H1 (cell line): ENCODE data around the gene NADK. TPM values are rescaled to one million over a fixed set of nuclear protein-coding genes. Genes with fewer than 3 reads are reported as not detected.

Experiments used
- CTCF ChIA-PET: fragments of 300-600 bp; sonication (Branson Sonifier 250); formaldehyde crosslinking; loops from one replicate; lab custom pipeline; 2021; ENCODE audit not compliant: partially characterized antibody; lab: Charles Lee
- POLR2A ChIA-PET: fragments of 300-600 bp; sonication (Branson Sonifier 250); formaldehyde crosslinking; loops from one replicate; lab custom pipeline; 2021; ENCODE audit warnings: inconsistent platforms; ENCODE audit not compliant: partially characterized antibody; lab: Charles Lee
- DNase-seq, 2 experiments: peaks; one replicate each; pipeline versions ENCODE4 v3.0.0 to v3.0.0-alpha.2; 2010 to 2022; ENCODE audit warnings: low spot score in 2 of 2, low read depth in 1 of 2, mixed read lengths in 1 of 2
- FAIRE-seq: peaks from 2 replicates; lab custom pipeline; 2011; peaks lifted over from hg19 to GRCh38; lab: Jason Lieb, UNC
- H2AFZ ChIP-seq: 2 replicates; pipeline ENCODE4 v1.8.1; 2012; ENCODE audit warnings: low read length, inconsistent platforms
- H2AK5ac ChIP-seq: 2 replicates; pipeline ENCODE4 v1.6.1; 2013; ENCODE audit warnings: low read depth, low read length
- H2BK120ac ChIP-seq: replicated peaks from 2 replicates; pipeline ENCODE3; 2013; ENCODE audit warnings: low read depth, low read length, inconsistent platforms
- H2BK12ac ChIP-seq: 2 replicates; pipeline ENCODE4 v1.6.1; 2013; ENCODE audit warnings: low read depth, low read length
- H2BK15ac ChIP-seq: 2 replicates; pipeline ENCODE4 v1.6.1; 2013; ENCODE audit warnings: low read length
- H2BK20ac ChIP-seq: 2 replicates; pipeline ENCODE4 v1.6.1; 2013; ENCODE audit warnings: low read length
- H2BK5ac ChIP-seq: 2 replicates; pipeline ENCODE4 v1.6.1; 2013; ENCODE audit warnings: low read depth, low read length
- H3K14ac ChIP-seq: 2 replicates; pipeline ENCODE4 v1.6.1; 2013; ENCODE audit warnings: inconsistent platforms; ENCODE audit not compliant: insufficient read length
- H3K18ac ChIP-seq: 2 replicates; pipeline ENCODE4 v1.6.1; 2013; ENCODE audit warnings: low read length; ENCODE audit errors: extremely low read depth
- H3K23ac ChIP-seq: 2 replicates; pipeline ENCODE4 v1.6.1; 2013; ENCODE audit warnings: inconsistent platforms; ENCODE audit not compliant: insufficient read length
- H3K23me2 ChIP-seq: 2 replicates; pipeline ENCODE4 v1.6.1; 2013; ENCODE audit warnings: low read depth, low read length
- H3K27ac ChIP-seq: 2 replicates; pipeline ENCODE4 v1.6.1; 2011; ENCODE audit warnings: low read depth, low read length, inconsistent platforms
- H3K27me3 ChIP-seq, 4 experiments: replicated peaks in 1 of 4; 1 replicate in 1 of 4; 2 replicates in 3 of 4; pipeline versions ENCODE4 v1.6.1 to v1.8.1; 2011 to 2013; ENCODE audit warnings: low read length in 3 of 4, mild to moderate bottlenecking in 3 of 4, inconsistent platforms in 2 of 4, mixed read lengths in 2 of 4, moderate library complexity in 1 of 4; ENCODE audit not compliant: control insufficient read depth in 3 of 4, insufficient read depth in 3 of 4; ENCODE audit errors: extremely low read depth in 1 of 4
- H3K36me3 ChIP-seq, 4 experiments: 2 replicates each; pipeline versions ENCODE4 v1.6.1 to v1.8.1; 2011 to 2013; ENCODE audit warnings: mild to moderate bottlenecking in 4 of 4, low read length in 3 of 4, moderate library complexity in 2 of 4, control low read depth in 1 of 4, inconsistent platforms in 1 of 4; ENCODE audit not compliant: insufficient read depth in 4 of 4, control insufficient read depth in 2 of 4
- H3K4ac ChIP-seq: replicated peaks from 2 replicates; pipeline ENCODE3; 2013; ENCODE audit warnings: low read length, low read depth, mixed read lengths, inconsistent platforms; ENCODE audit not compliant: insufficient read length
- H3K4me1 ChIP-seq, 4 experiments: replicated peaks in 1 of 4; 1 replicate in 1 of 4; 2 replicates in 3 of 4; pipeline versions ENCODE4 v1.6.1 to v1.8.1; 2011 to 2013; ENCODE audit warnings: low read length in 3 of 4, inconsistent platforms in 2 of 4, mixed read lengths in 1 of 4; ENCODE audit not compliant: insufficient read depth in 4 of 4, control insufficient read depth in 3 of 4
- H3K4me2 ChIP-seq, 2 experiments: 2 replicates each; pipeline versions ENCODE4 v1.6.1 to v1.8.1; 2011 to 2013; ENCODE audit warnings: low read depth in 2 of 2, low read length in 2 of 2, control low read depth in 1 of 2, inconsistent platforms in 1 of 2, mild to moderate bottlenecking in 1 of 2; ENCODE audit not compliant: insufficient read depth in 1 of 2
- H3K4me3 ChIP-seq, 4 experiments: fragments of 200-600, 300-600 bp in 1 of 4; sonication (generic), shearing (Covaris generic), sonication (Bioruptor Twin) in 1 of 4; 2 replicates each; pipeline versions ENCODE4 v1.5.1 to v1.8.1; 2011 to 2016; ENCODE audit warnings: low read length in 4 of 4, low read depth in 3 of 4, control low read depth in 2 of 4, inconsistent platforms in 2 of 4, mild to moderate bottlenecking in 2 of 4, mixed read lengths in 1 of 4, moderate library complexity in 1 of 4; ENCODE audit not compliant: insufficient read depth in 2 of 4; ENCODE audit errors: extremely low read depth in 1 of 4
- H3K56ac ChIP-seq: replicated peaks from 2 replicates; pipeline ENCODE3; 2013; ENCODE audit warnings: low read depth, mild to moderate bottlenecking, mixed read lengths, low read length, inconsistent platforms; ENCODE audit not compliant: insufficient read length
- H3K79me1 ChIP-seq: 2 replicates; pipeline ENCODE4 v1.6.1; 2013; ENCODE audit warnings: low read depth, low read length, control low read depth
- H3K79me2 ChIP-seq, 2 experiments: 2 replicates each; pipeline versions ENCODE4 v1.6.1 to v1.8.1; 2012 to 2013; ENCODE audit warnings: low read length in 2 of 2, mild to moderate bottlenecking in 2 of 2, inconsistent platforms in 1 of 2; ENCODE audit not compliant: insufficient read depth in 2 of 2, control insufficient read depth in 1 of 2
- H3K9ac ChIP-seq, 4 experiments: replicated peaks in 1 of 4; 1 replicate in 1 of 4; 2 replicates in 3 of 4; pipeline versions ENCODE4 v1.6.1 to v1.8.1; 2011 to 2013; ENCODE audit warnings: low read depth in 3 of 4, low read length in 3 of 4, control low read depth in 2 of 4, mild to moderate bottlenecking in 2 of 4, moderate library complexity in 2 of 4, inconsistent platforms in 1 of 4; ENCODE audit errors: extremely low read depth in 1 of 4
- H3K9me3 ChIP-seq, 2 experiments: 2 replicates each; pipeline versions ENCODE4 v1.6.1 to v1.8.1; 2012 to 2013; ENCODE audit warnings: mild to moderate bottlenecking in 2 of 2, moderate library complexity in 2 of 2, control low read depth in 1 of 2, inconsistent platforms in 1 of 2, low read depth in 1 of 2, low read length in 1 of 2, mixed read lengths in 1 of 2; ENCODE audit not compliant: insufficient read depth in 2 of 2
- H4K20me1 ChIP-seq, 2 experiments: replicated peaks in 1 of 2; 2 replicates each; pipeline versions ENCODE3 to v1.8.1; 2011 to 2013; ENCODE audit warnings: inconsistent platforms in 2 of 2, low read length in 2 of 2, mild to moderate bottlenecking in 1 of 2; ENCODE audit not compliant: insufficient read depth in 2 of 2, control insufficient read depth in 1 of 2
- H4K5ac ChIP-seq: 2 replicates; pipeline ENCODE4 v1.6.1; 2013; ENCODE audit warnings: low read length, low read depth, mixed read lengths, inconsistent platforms; ENCODE audit not compliant: insufficient read length
- H4K8ac ChIP-seq: 2 replicates; pipeline ENCODE4 v1.8.0; 2013; ENCODE audit warnings: mild to moderate bottlenecking, moderate library complexity, low read length, inconsistent platforms; ENCODE audit not compliant: insufficient read depth; ENCODE audit errors: extremely low read depth
- H4K91ac ChIP-seq: replicated peaks from 2 replicates; pipeline ENCODE3; 2013; ENCODE audit warnings: low read length, mixed read lengths, inconsistent platforms; ENCODE audit not compliant: insufficient read length
- HDAC2 ChIP-seq, 2 experiments: fragments of 300-600 bp in 1 of 2; sonication (generic) in 1 of 2; IDR thresholded peaks; 2 replicates each; pipeline ENCODE4 v1.6.1; 2011 to 2012; ENCODE audit warnings: low read depth in 2 of 2, low read length in 2 of 2, mild to moderate bottlenecking in 2 of 2, moderate library complexity in 2 of 2, borderline replicate concordance in 1 of 2, inconsistent platforms in 1 of 2
- POLR2A ChIP-seq, 2 experiments: IDR thresholded peaks; 1 replicate in 1 of 2; 2 replicates in 1 of 2; pipeline ENCODE4 v1.6.1; 2011; ENCODE audit warnings: low read depth in 2 of 2, low read length in 2 of 2, mild to moderate bottlenecking in 2 of 2; ENCODE audit errors: control extremely low read depth in 1 of 2
- RAD21 ChIP-seq, 2 experiments: IDR thresholded peaks in 1 of 2; conservative IDR thresholded peaks in 1 of 2; 2 replicates each; pipeline ENCODE4 v1.6.1; 2011; ENCODE audit warnings: low read depth in 2 of 2, low read length in 2 of 2, improper control_type of control experiment in 1 of 2, inconsistent platforms in 1 of 2, mild to moderate bottlenecking in 1 of 2, moderate library complexity in 1 of 2
- WGBS, 2 experiments: shearing (Covaris generic) in 1 of 2; methylation state at CpG; one replicate each; pipeline versions ENCODE4 v1.1.6 to v1.1.7; 2013 to 2015; ENCODE audit warnings: low lambda C conversion rate in 2 of 2, mixed read lengths in 2 of 2, inconsistent platforms in 1 of 2, low coverage in 1 of 2, missing lambda C conversion rate in 1 of 2; ENCODE audit not compliant: insufficient replicate concordance in 2 of 2, insufficient coverage in 1 of 2, insufficient read length in 1 of 2; ENCODE audit errors: extremely low coverage in 1 of 2, missing lambda C conversion rate in 1 of 2; 5-methylcytosine and 5-hydroxymethylcytosine counted together
- polyA plus RNA-seq, 7 experiments: library from polyadenylated mRNA; depleted of rRNA in 3 of 7; stranded (reverse) in 5 of 7; unstranded in 2 of 7; fragments of >200 nt in 5 of 7; fragments of 200-250 nt in 2 of 7; gene quantifications; 1 replicate in 5 of 7; 2 replicates in 1 of 7; 4 replicates in 1 of 7; pipeline versions ENCODE4 v1.2.1 to v1.2.3, GENCODE V29; 2011 to 2013; ENCODE audit warnings: missing spikeins in 2 of 7, mixed read lengths in 2 of 7
- total RNA-seq: library from RNA; stranded (reverse); fragmentation: NEBNext Ultra II Directional; extraction: Animal tissue kit (Norgen Biotek cat#: 25700); gene quantifications from 2 replicates; pipeline ENCODE4 v1.2.1, GENCODE V29; 2021
- TF ChIP-seq, protein P1 (sequence below): IDR thresholded peaks from 2 replicates; pipeline ENCODE4 v1.6.1; 2011; ENCODE audit warnings: low read length, improper control_type of control experiment
- TF ChIP-seq, protein P2 (sequence below): IDR thresholded peaks from 2 replicates; pipeline ENCODE4 v1.6.1; 2012; ENCODE audit warnings: inconsistent platforms

The NADK gene
- total and polyA plus RNA-seq, 2 of the 8 experiments (the other 6 are each of a cell fraction or from before 2014, with no cell fraction given) = 78.0 to 89.7 TPM

DNA sequence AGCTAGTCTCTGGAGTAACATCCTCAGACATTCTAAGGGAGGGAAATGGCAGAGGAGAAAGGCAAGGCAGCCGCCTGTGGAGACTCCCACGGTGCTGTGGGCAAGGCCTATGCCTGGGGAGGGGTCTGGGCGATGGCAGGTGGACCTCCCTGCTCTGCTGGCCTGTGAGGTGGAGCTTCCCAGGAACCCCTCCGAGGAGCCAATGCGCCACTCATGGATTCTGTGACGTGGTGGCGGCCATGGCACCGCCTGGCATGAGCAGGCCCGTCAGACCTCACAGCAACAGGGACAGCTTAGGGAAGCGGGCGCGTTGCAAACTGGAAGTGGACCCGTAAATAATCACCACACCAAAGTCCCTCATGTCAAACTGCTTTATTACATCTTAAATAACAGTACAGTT is 6.7 kb upstream of the NADK start:
- Histone ChIP-seq H3K9ac (no peak overlapping the region), H3K18ac (no peak overlapping the region), H3K4ac (no peak overlapping the region), H2BK120ac (no peak overlapping the region), H3K36me3 (peaks cover 31 to 48% (median 35%) of the 10 kb centered on the region in 4 experiments), H3K27ac (no peak overlapping the region), H4K8ac (no peak overlapping the region), H3K27me3 (no peaks in the 10 kb centered on the region), H3K9me3 (no peaks in the 10 kb centered on the region), H2AK5ac (no peak overlapping the region), H3K14ac (no peak overlapping the region), H3K23ac (no peak overlapping the region), H3K56ac (no peak overlapping the region), H2BK12ac (no peak overlapping the region), H4K5ac (no peak overlapping the region), H3K4me3 (no peak overlapping the region), H3K23me2 (no peaks in the 10 kb centered on the region; the same call in 1 of the 2 replicates), H2BK20ac (no peak overlapping the region), H4K91ac (no peak overlapping the region), H3K4me2 (no peak overlapping the region), H2AFZ (no peak overlapping the region), H2BK15ac (no peak overlapping the region), H3K4me1 (peaks cover 0 to 34% (median 24%) of the 10 kb centered on the region in 4 experiments; a peak in 6 of 7 replicates), H3K79me2 (no peaks in the 10 kb centered on the region), H2BK5ac (no peak overlapping the region), H3K79me1 (peaks cover 11% of the 10 kb centered on the region), H4K20me1 (peaks cover 9 to 10% of the 10 kb centered on the region in 2 experiments)
- no peak for FAIRE-seq
- ChIA-PET POLR2A (interaction anchor here (1.4 kb wide), 1 partner anchor 100 kb away, joined by 3 read pairs; no protein-coding TSS in a partner anchor), CTCF (interaction anchor here (0.6 to 1.8 kb wide), 4 partner anchors 16 to 123 kb away, joined by 3 to 7 read pairs (median 4); no protein-coding TSS in a partner anchor)
- no peak for DNase-seq
- WGBS, 2 experiments = 95% methylated on average over 13 of the region's 13 CpGs; no CpG with 5 or more reads in 1 of the 2 experiments
- TF ChIP-seq RAD21 (IDR thresholded peaks at IDR 0.05 in 1 of 2, conservative IDR thresholded peaks at IDR 0.05 in 1 of 2; ENCODE audit: low read depth in 2 of 2, low read length in 2 of 2) = no peak
- TF ChIP-seq, protein P1, sequence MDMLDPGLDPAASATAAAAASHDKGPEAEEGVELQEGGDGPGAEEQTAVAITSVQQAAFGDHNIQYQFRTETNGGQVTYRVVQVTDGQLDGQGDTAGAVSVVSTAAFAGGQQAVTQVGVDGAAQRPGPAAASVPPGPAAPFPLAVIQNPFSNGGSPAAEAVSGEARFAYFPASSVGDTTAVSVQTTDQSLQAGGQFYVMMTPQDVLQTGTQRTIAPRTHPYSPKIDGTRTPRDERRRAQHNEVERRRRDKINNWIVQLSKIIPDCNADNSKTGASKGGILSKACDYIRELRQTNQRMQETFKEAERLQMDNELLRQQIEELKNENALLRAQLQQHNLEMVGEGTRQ = no peak
- TF ChIP-seq, protein P2, sequence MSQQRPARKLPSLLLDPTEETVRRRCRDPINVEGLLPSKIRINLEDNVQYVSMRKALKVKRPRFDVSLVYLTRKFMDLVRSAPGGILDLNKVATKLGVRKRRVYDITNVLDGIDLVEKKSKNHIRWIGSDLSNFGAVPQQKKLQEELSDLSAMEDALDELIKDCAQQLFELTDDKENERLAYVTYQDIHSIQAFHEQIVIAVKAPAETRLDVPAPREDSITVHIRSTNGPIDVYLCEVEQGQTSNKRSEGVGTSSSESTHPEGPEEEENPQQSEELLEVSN = no peak
- no peak for TF ChIP-seq POLR2A (IDR thresholded peaks at IDR 0.05; ENCODE audit: control extremely low read depth in 1 of 2, low read depth in 2 of 2, low read length in 2 of 2)
- TF ChIP-seq HDAC2 (IDR thresholded peaks at IDR 0.05; ENCODE audit: borderline replicate concordance in 1 of 2, low read depth in 2 of 2, low read length in 2 of 2) = no peak
